ENCODE results near the gene CCN5.

Gene CCN5

GRCh38 chr20:44727651-44728050 lies 12.5 kb downstream of the CCN5 start (continued):
- no peak for TF ChIP-seq PRDM10 (tag by site-specific recombination; IDR thresholded peaks at IDR 0.05)

GRCh38 chr20:44728801-44729443 lies 13.8 kb downstream of the CCN5 start:
- ChIA-PET CTCF (interaction anchor here (0.7 to 8.2 kb wide), 5 partner anchors 19 to 140 kb away, joined by 3 to 208 read pairs (median 5); no protein-coding TSS in a partner anchor), POLR2A (interaction anchor here (1.7 kb wide), 1 partner anchor 36 kb away, joined by 3 read pairs; no protein-coding TSS in a partner anchor)
- Histone ChIP-seq H3K36me3 (ENCODE audit: control insufficient read depth in 2 of 2, insufficient read depth in 1 of 2, low read length in 2 of 2) (no peaks in the 10 kb centered on the region), H3K4me3 (ENCODE audit: low read depth, low read length) (no peak overlapping the region), H3K9me3 (ENCODE audit: control insufficient read depth, insufficient read depth, low read depth, low read length) (no peaks in the 10 kb centered on the region), H3K27ac (ENCODE audit: extremely low read depth, low read depth, low read length) (peak overlapping the region; percentile 8; the same call in 1 of the 2 replicates), H3K4me1 (ENCODE audit: control insufficient read depth, insufficient read depth, low read length) (peaks cover 7% of the 10 kb centered on the region)
- TF ChIP-seq KLF9 (tag by site-specific recombination; IDR thresholded peaks at IDR 0.05; ENCODE audit: low read depth), result peak; percentile 33; the same call in 1 of the 2 replicates
- no peak for TF ChIP-seq ZNF530 (tag by site-specific recombination; IDR thresholded peaks at IDR 0.05; ENCODE audit: low read depth)
- TF ChIP-seq BCL6B (tag by site-specific recombination; IDR thresholded peaks at IDR 0.05), result no peak
- no peak for TF ChIP-seq ZNF19 (tag by site-specific recombination; IDR thresholded peaks at IDR 0.05; ENCODE audit: low read depth)
- TF ChIP-seq ZNF16 (tag by site-specific recombination; IDR thresholded peaks at IDR 0.05; ENCODE audit: low read depth), result no peak
- no peak for TF ChIP-seq ZNF510 (tag by site-specific recombination; IDR thresholded peaks at IDR 0.05; ENCODE audit: insufficient replicate concordance)
- no peak for TF ChIP-seq ZNF645 (tag by site-specific recombination; IDR thresholded peaks at IDR 0.05)
- TF ChIP-seq ZNF280C (tag by site-specific recombination; IDR thresholded peaks at IDR 0.05), result no peak
- TF ChIP-seq ZNF398 (tag by site-specific recombination; IDR thresholded peaks at IDR 0.05), result peak; percentile 78
- no peak for TF ChIP-seq SETDB1 (IDR thresholded peaks at IDR 0.05; ENCODE audit: insufficient read length, low read length)
- peak; percentile 95 for TF ChIP-seq ATF2 (tag by site-specific recombination; IDR thresholded peaks at IDR 0.05; ENCODE audit: low read depth)
- no peak for TF ChIP-seq ZNF202 (tag by site-specific recombination; IDR thresholded peaks at IDR 0.05; ENCODE audit: borderline replicate concordance)
- peak; percentile 65 for TF ChIP-seq ZNF335 (tag by site-specific recombination; conservative IDR thresholded peaks at IDR 0.05)
- TF ChIP-seq ZFHX2 (tag by site-specific recombination; conservative IDR thresholded peaks at IDR 0.05), result no peak
- no peak for TF ChIP-seq ZNF776 (tag by site-specific recombination; IDR thresholded peaks at IDR 0.05; ENCODE audit: borderline replicate concordance)
- TF ChIP-seq GLI4 (tag by site-specific recombination; IDR thresholded peaks at IDR 0.05), result no peak
- no peak for TF ChIP-seq ZNF132 (tag by site-specific recombination; IDR thresholded peaks at IDR 0.05; ENCODE audit: borderline replicate concordance)
- no peak for TF ChIP-seq ZNF23 (tag by site-specific recombination; IDR thresholded peaks at IDR 0.05; ENCODE audit: borderline replicate concordance)
- TF ChIP-seq ZNF777 (tag by site-specific recombination; IDR thresholded peaks at IDR 0.05; ENCODE audit: borderline replicate concordance), result no peak
- TF ChIP-seq ZNF138 (tag by site-specific recombination; IDR thresholded peaks at IDR 0.05; ENCODE audit: borderline replicate concordance), result no peak
